Osteocyte (in vitro differentiated cells): ENCODE measurements around the gene NBAS. TPM values are rescaled to one million over a fixed set of nuclear protein-coding genes. Genes with fewer than 3 reads are reported as not detected.

Experiments
- DNase-seq: peaks from one replicate; pipeline ENCODE4 v3.0.0; 2021; ENCODE audit warnings: mixed read lengths; ENCODE audit not compliant: unreplicated experiment; ENCODE audit errors: extremely low spot score
- H3K27ac Mint-ChIP-seq: one replicate; pipeline ENCODE4 v1.8.0; 2021; ENCODE audit warnings: mild to moderate bottlenecking, mixed read lengths; ENCODE audit not compliant: unreplicated experiment
- H3K27me3 Mint-ChIP-seq: one replicate; pipeline ENCODE4 v1.8.0; 2021; ENCODE audit warnings: mixed read lengths; ENCODE audit not compliant: unreplicated experiment
- H3K36me3 Mint-ChIP-seq: one replicate; pipeline ENCODE4 v1.8.0; 2021; ENCODE audit warnings: mixed read lengths; ENCODE audit not compliant: unreplicated experiment
- H3K4me1 Mint-ChIP-seq: one replicate; pipeline ENCODE4 v1.8.0; 2021; ENCODE audit warnings: mixed read lengths; ENCODE audit not compliant: unreplicated experiment
- H3K4me3 Mint-ChIP-seq: one replicate; pipeline ENCODE4 v1.8.0; 2021; ENCODE audit warnings: mild to moderate bottlenecking, moderate library complexity, mixed read lengths; ENCODE audit not compliant: unreplicated experiment
- H3K9me3 Mint-ChIP-seq: one replicate; pipeline ENCODE4 v1.8.0; 2021; ENCODE audit warnings: mixed read lengths; ENCODE audit not compliant: unreplicated experiment
- total RNA-seq: library from RNA; stranded (reverse); gene quantifications from 2 replicates; pipeline ENCODE4 v1.2.1, GENCODE V29; 2021
- TF ChIP-seq, protein P1 (sequence below): fragments of 200-600 bp; sonication (generic); IDR thresholded peaks from 2 replicates; pipeline ENCODE4 v1.5.0; 2021; ENCODE audit warnings: antibody characterized with exemption, mild to moderate bottlenecking, moderate library complexity

NBAS gene
- total RNA-seq, 1 donor from 2014 or later: 43.6 TPM

DNA sequence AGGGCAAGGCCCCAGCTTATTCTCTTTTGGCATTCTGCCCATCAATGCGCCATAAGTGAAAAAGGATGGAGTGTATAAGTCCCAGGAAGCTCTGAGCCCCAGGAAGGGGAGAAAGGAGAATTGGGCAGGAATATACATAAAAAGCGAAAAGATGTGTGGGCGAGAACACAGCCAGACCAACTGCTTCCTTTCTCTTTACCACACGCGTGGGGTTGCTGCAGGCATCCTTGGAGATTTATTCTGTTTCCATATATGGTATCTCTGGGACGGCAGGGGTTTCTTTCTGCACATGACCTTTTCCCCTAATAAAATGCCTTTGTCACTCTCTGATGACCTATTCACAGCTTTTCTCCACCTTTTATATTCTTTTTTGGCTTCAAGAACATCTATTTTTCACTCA is 440.5 kb downstream of the NBAS start:
- Mint-ChIP-seq H3K4me3 (no peak overlapping the region), H3K27me3 (no peaks in the 10 kb centered on the region), H3K4me1 (no peaks in the 10 kb centered on the region), H3K9me3 (peaks cover 13% of the 10 kb centered on the region), H3K27ac (no peak overlapping the region), H3K36me3 (no peaks in the 10 kb centered on the region)
- DNase-seq: no peak
- TF ChIP-seq, protein P1, sequence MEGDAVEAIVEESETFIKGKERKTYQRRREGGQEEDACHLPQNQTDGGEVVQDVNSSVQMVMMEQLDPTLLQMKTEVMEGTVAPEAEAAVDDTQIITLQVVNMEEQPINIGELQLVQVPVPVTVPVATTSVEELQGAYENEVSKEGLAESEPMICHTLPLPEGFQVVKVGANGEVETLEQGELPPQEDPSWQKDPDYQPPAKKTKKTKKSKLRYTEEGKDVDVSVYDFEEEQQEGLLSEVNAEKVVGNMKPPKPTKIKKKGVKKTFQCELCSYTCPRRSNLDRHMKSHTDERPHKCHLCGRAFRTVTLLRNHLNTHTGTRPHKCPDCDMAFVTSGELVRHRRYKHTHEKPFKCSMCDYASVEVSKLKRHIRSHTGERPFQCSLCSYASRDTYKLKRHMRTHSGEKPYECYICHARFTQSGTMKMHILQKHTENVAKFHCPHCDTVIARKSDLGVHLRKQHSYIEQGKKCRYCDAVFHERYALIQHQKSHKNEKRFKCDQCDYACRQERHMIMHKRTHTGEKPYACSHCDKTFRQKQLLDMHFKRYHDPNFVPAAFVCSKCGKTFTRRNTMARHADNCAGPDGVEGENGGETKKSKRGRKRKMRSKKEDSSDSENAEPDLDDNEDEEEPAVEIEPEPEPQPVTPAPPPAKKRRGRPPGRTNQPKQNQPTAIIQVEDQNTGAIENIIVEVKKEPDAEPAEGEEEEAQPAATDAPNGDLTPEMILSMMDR: no peak

GRCh38 chr2:15119722-15120175 is 441.4 kb downstream of the NBAS start:
- Mint-ChIP-seq H3K4me3 (no peak overlapping the region), H3K9me3 (peaks cover 13% of the 10 kb centered on the region), H3K36me3 (no peaks in the 10 kb centered on the region), H3K27me3 (no peaks in the 10 kb centered on the region), H3K27ac (no peak overlapping the region), H3K4me1 (no peaks in the 10 kb centered on the region)
- TF ChIP-seq, protein P1: no peak
- no peak for DNase-seq

GRCh38 chr2:15117409-15118050 is 443.6 kb downstream of the NBAS start:
- no peak overlapping the region for H3K27ac Mint-ChIP-seq
- H3K27me3 Mint-ChIP-seq: no peaks in the 10 kb centered on the region

More at GRCh38 chr2:15117409-15118050, 443.6 kb downstream of the NBAS start:
- peaks cover 22% of the 10 kb centered on the region for H3K9me3 Mint-ChIP-seq
- DNase-seq: no peak
- H3K4me3 Mint-ChIP-seq: no peak overlapping the region
- H3K4me1 Mint-ChIP-seq: no peaks in the 10 kb centered on the region
- TF ChIP-seq, protein P1: no peak
- no peaks in the 10 kb centered on the region for H3K36me3 Mint-ChIP-seq

Other genes with a start within 250 kb of the NBAS start
- gene DDX1, start 30.5 kb upstream of the NBAS start, total RNA-seq: 85.6 and 90.7 TPM in 2 replicates